GM23248 (cell line): ENCODE results near the gene TRAK1. TPM values are rescaled to one million over a fixed set of nuclear protein-coding genes. Genes with fewer than 3 reads are reported as not detected.

Experiments used
- DNase-seq: peaks from one replicate; pipeline ENCODE4 v3.0.0-alpha.2; 2015
- H2AFZ ChIP-seq: fragments of 200-600 bp; sonication (generic); 2 replicates; pipeline ENCODE4 v1.6.1; 2016; ENCODE audit warnings: antibody characterized with exemption
- H3F3A ChIP-seq: fragments of 200-600 bp; sonication (generic); 2 replicates; pipeline ENCODE4 v1.6.1; 2016; ENCODE audit warnings: mild to moderate bottlenecking, antibody characterized with exemption, mixed run types; ENCODE audit not compliant: insufficient read depth
- H3K27ac ChIP-seq: fragments of 200-600 bp; sonication (generic); 2 replicates; pipeline ENCODE4 v1.5.1; 2016; ENCODE audit warnings: mild to moderate bottlenecking
- H3K27me3 ChIP-seq: fragments of 200-600 bp; sonication (generic); replicated peaks from 2 replicates; pipeline ENCODE4 v1.6.1; 2016; ENCODE audit warnings: mild to moderate bottlenecking; ENCODE audit not compliant: insufficient read depth
- H3K36me3 ChIP-seq: fragments of 200-600 bp; sonication (generic); 2 replicates; pipeline ENCODE4 v1.6.1; 2016; ENCODE audit warnings: low read depth, mild to moderate bottlenecking
- H3K4me1 ChIP-seq: fragments of 200-600 bp; sonication (generic); 2 replicates; pipeline ENCODE4 v1.6.1; 2016; ENCODE audit warnings: mild to moderate bottlenecking; ENCODE audit not compliant: insufficient read depth
- H3K4me2 ChIP-seq: fragments of 200-600 bp; sonication (generic); one replicate; pipeline ENCODE4 v1.6.1; 2016; ENCODE audit warnings: mild to moderate bottlenecking; ENCODE audit not compliant: unreplicated experiment
- H3K4me3 ChIP-seq: fragments of 200-600 bp; sonication (generic); 2 replicates; pipeline ENCODE4 v1.5.1; 2016; ENCODE audit warnings: mild to moderate bottlenecking
- H3K79me2 ChIP-seq: fragments of 200-600 bp; sonication (generic); 2 replicates; pipeline ENCODE4 v1.6.1; 2016; ENCODE audit warnings: mild to moderate bottlenecking; ENCODE audit not compliant: insufficient read depth
- H3K9ac ChIP-seq: fragments of 200-600 bp; sonication (generic); 2 replicates; pipeline ENCODE4 v1.6.1; 2016; ENCODE audit warnings: mild to moderate bottlenecking
- H3K9me2 ChIP-seq: fragments of 200-600 bp; sonication (generic); 2 replicates; pipeline ENCODE4 v1.6.1; 2016; ENCODE audit warnings: mixed run types, mild to moderate bottlenecking, moderate library complexity; ENCODE audit not compliant: insufficient read depth
- H3K9me3 ChIP-seq: fragments of 200-600 bp; sonication (generic); one replicate; pipeline ENCODE4 v1.6.1; 2017; ENCODE audit warnings: low read depth
- H4K20me1 ChIP-seq: fragments of 200-600 bp; sonication (generic); 2 replicates; pipeline ENCODE4 v1.6.0; 2016; ENCODE audit not compliant: insufficient read depth
- EZH2 ChIP-seq: fragments of 200-600 bp; sonication (generic); IDR thresholded peaks from 2 replicates; pipeline ENCODE4 v1.6.1; 2018; ENCODE audit warnings: antibody characterized with exemption, mild to moderate bottlenecking; ENCODE audit not compliant: insufficient read depth, poor library complexity, severe bottlenecking
- EZH2phosphoT487 ChIP-seq: fragments of 200-600 bp; sonication (generic); IDR thresholded peaks from 2 replicates; pipeline ENCODE4 v1.6.1; 2018; ENCODE audit warnings: antibody characterized with exemption, moderate library complexity, mild to moderate bottlenecking, low read depth; ENCODE audit not compliant: insufficient read depth
- WGBS, 2 experiments: methylation state at CpG; one replicate each; pipeline ENCODE4 v1.1.6; 2015 to 2017; ENCODE audit warnings: low lambda C conversion rate in 2 of 2, low coverage in 1 of 2; ENCODE audit errors: missing lambda C conversion rate in 2 of 2; 5-methylcytosine and 5-hydroxymethylcytosine counted together
- in situ Hi-C: fragments of 300-500 bp; cut with MboI; formaldehyde crosslinking; loops from 2 replicates; pipeline ENCODE4 v1.15.0; 2020
- polyA plus RNA-seq: library from polyadenylated mRNA; unstranded; fragments of >200 nt; fragmentation: Nextera tagmentation; extraction: Ambion mirVana; gene quantifications from 2 replicates; pipeline ENCODE4 v1.2.1, GENCODE V29; 2016
- total RNA-seq: library from RNA; depleted of rRNA; stranded (reverse); fragments of >200 nt; shearing (Covaris generic); gene quantifications from 2 replicates; pipeline ENCODE4 v1.2.3, GENCODE V29; 2014

Gene TRAK1
- total and polyA plus RNA-seq, 2 experiments from 2014 or later: 13.6 to 51.0 TPM

- H2AFZ ChIP-seq: no peak overlapping the region
- no peaks in the 10 kb centered on the region for H3K36me3 ChIP-seq
- H3K9me2 ChIP-seq: no peaks in the 10 kb centered on the region
- peaks cover 82% of the 10 kb centered on the region for H3K79me2 ChIP-seq
- H3K27me3 ChIP-seq: no peaks in the 10 kb centered on the region
- DNase-seq: no peak
- no peaks in the 10 kb centered on the region for H4K20me1 ChIP-seq
- in situ Hi-C loops: no loop called here
- H3K4me1 ChIP-seq: peaks cover 77% of the 10 kb centered on the region
- H3K27ac ChIP-seq: no peak overlapping the region
- WGBS, 2 experiments: 49 to 50% methylated on average over 2 of the region's 2 CpGs
- H3K4me3 ChIP-seq: no peak overlapping the region
- H3K9me3 ChIP-seq: no peaks in the 10 kb centered on the region
- TF ChIP-seq EZH2 (no peak), EZH2phosphoT487 (no peak)
- H3F3A ChIP-seq: peaks cover 58% of the 10 kb centered on the region
- H3K9ac ChIP-seq: no peak overlapping the region
- no peak overlapping the region for H3K4me2 ChIP-seq
Measured at GRCh38 chr3:42095540-42095939, 4.4 kb downstream of the TRAK1 start.

DNA sequence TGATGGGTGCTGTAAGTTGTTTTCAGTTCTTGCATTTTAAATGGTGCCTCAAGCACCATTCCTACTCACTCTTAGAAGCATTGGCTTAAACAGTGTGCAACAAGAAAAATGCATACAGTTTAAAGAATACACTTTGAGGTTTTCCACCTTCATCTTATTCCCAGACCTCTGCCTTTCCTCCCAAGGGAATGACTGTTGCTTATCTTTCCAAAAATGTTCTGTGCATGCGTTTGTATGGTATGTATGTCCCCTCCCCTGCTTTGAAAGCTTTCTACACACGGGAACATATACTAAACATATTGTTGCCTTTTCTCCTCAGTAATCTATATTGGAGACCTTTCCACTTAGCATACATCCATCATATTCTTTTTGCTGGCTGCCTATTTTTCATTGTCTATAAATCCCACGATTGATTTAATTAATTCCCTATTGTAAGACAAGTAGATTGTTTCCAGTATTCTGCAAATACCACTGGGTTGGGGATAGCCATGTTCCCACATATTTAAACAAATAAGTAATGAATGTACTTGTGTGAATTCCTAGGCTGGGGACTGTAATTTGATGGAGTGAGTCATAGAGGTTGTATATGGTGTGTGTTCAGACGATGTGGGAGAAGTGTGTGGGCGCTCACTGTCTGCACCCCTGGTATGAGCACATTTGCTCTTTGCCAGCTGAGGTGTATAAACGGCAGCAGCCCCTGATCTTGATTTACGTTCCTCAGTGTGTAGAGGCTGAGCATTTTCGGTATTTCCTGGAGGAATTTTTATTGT lies 5.8 kb downstream of the TRAK1 start:
- peak; percentile 88 for DNase-seq
- Histone ChIP-seq H3K9me2 (no peaks in the 10 kb centered on the region), H3K4me1 (peaks cover 75% of the 10 kb centered on the region), H3K9ac (peak overlapping the region; percentile 38; the same call in 1 of the 2 replicates), H3K4me2 (peak overlapping the region; percentile 55), H2AFZ (no peak overlapping the region), H3F3A (peaks cover 57% of the 10 kb centered on the region), H3K9me3 (no peaks in the 10 kb centered on the region), H3K4me3 (peak overlapping the region; percentile 28), H3K27me3 (no peaks in the 10 kb centered on the region), H3K79me2 (peaks cover 79% of the 10 kb centered on the region), H3K27ac (peak overlapping the region; percentile 60), H4K20me1 (no peaks in the 10 kb centered on the region), H3K36me3 (no peaks in the 10 kb centered on the region)
- 16 to 18% methylated on average over 8 of the region's 8 CpGs for WGBS, 2 experiments
- in situ Hi-C loops: no loop called here
- TF ChIP-seq EZH2phosphoT487: no peak

GRCh38 chr3:42097566-42097946 lies 6.4 kb downstream of the TRAK1 start:
- Histone ChIP-seq H3K4me3 (peak overlapping the region; percentile 28), H3K9me2 (no peaks in the 10 kb centered on the region), H3K27me3 (no peaks in the 10 kb centered on the region), H3K79me2 (peaks cover 79% of the 10 kb centered on the region), H3K9ac (peak overlapping the region; percentile 38; the same call in 1 of the 2 replicates), H3K36me3 (no peaks in the 10 kb centered on the region), H3K27ac (peak overlapping the region; percentile 60), H3K4me2 (peak overlapping the region; percentile 55), H3F3A (peaks cover 57% of the 10 kb centered on the region), H3K4me1 (peaks cover 72% of the 10 kb centered on the region), H2AFZ (no peak overlapping the region), H4K20me1 (no peaks in the 10 kb centered on the region), H3K9me3 (no peaks in the 10 kb centered on the region)
- WGBS, 2 experiments: 75 to 81% methylated on average over 3 of the region's 3 CpGs
- TF ChIP-seq EZH2 (no peak), EZH2phosphoT487 (no peak)
- in situ Hi-C loops: no loop called here
- no peak for DNase-seq

- WGBS, 2 experiments: 95% methylated on average over 6 of the region's 6 CpGs
- TF ChIP-seq EZH2 (no peak), EZH2phosphoT487 (no peak)
- in situ Hi-C loops: no loop called here
- Histone ChIP-seq H3K4me3 (no peak overlapping the region), H2AFZ (no peak overlapping the region), H3K9me3 (no peaks in the 10 kb centered on the region), H3K27me3 (no peaks in the 10 kb centered on the region), H3F3A (peaks cover 57% of the 10 kb centered on the region), H3K79me2 (peaks cover 79% of the 10 kb centered on the region), H4K20me1 (no peaks in the 10 kb centered on the region), H3K36me3 (no peaks in the 10 kb centered on the region), H3K9me2 (no peaks in the 10 kb centered on the region), H3K27ac (peak overlapping the region; percentile 60; the same call in 1 of the 2 replicates), H3K4me2 (peak overlapping the region; percentile 55), H3K9ac (peak overlapping the region; percentile 38; the same call in 1 of the 2 replicates), H3K4me1 (peaks cover 65% of the 10 kb centered on the region)
- DNase-seq: no peak
Measured at GRCh38 chr3:42098171-42098570, 7.0 kb downstream of the TRAK1 start.
